GM12891 (cell line): Measurements from ENCODE around the gene MAPK8.

ENCODE experiments used
- PAX5 ChIP-seq: IDR thresholded peaks from 2 replicates; pipeline ENCODE4 v1.6.1; 2011; ENCODE audit warnings: low read length, moderate library complexity, mild to moderate bottlenecking; ENCODE audit not compliant: insufficient read depth, severe bottlenecking
- POLR2A ChIP-seq: IDR thresholded peaks from 2 replicates; pipeline ENCODE4 v1.6.1; 2011; ENCODE audit warnings: low read depth, low read length, control low read depth
- POLR2AphosphoS5 ChIP-seq: IDR thresholded peaks from 2 replicates; pipeline ENCODE4 v1.6.1; 2011; ENCODE audit warnings: low read depth, low read length, control low read depth
- TAF1 ChIP-seq: IDR thresholded peaks from 2 replicates; pipeline ENCODE4 v1.6.1; 2011; ENCODE audit warnings: low read depth, low read length, control low read depth

DNA sequence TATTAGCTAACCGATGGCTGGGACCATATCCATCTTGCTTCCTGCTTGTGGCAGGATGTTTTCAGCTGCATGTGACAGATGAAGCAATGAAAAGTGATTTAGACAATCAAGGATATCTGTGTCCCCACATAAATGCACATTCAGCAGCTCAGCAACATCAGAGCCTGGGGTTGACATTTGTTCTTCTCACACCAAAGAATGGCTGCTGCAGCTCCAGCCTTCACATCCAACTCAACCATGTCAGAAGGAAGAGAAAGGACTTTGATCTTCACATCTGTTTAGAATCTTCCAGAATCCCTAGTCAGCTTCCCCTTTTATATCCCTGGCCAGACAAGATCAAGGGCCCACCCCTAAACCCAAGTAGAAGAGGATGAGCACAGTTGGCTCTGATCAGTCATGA is 20.1 kb upstream of the MAPK8 start:
- no peak for TF ChIP-seq POLR2A
- no peak for TF ChIP-seq POLR2AphosphoS5
- no peak for TF ChIP-seq TAF1
- no peak for TF ChIP-seq PAX5
